CD4-positive, alpha-beta T cell treated with Interleukin-21 for 1 hour (primary cell): ENCODE data around the gene C6orf89.
A peak's percentile ranks its signal among the peaks of the same experiment; 100 is the strongest.

Source experiments
- DNase-seq: peaks from one replicate; pipeline ENCODE4 v3.0.0-alpha.2; 2020

The C6orf89 gene

GRCh38 chr6:36853325-36853724 lies 32.4 kb upstream of the C6orf89 start:
- DNase-seq: peak; percentile 13

- DNase-seq: no peak
Measured at GRCh38 chr6:36855750-36856149, 30.0 kb upstream of the C6orf89 start.

- DNase-seq: no peak
Measured at GRCh38 chr6:36856277-36856676, 29.5 kb upstream of the C6orf89 start.

DNA sequence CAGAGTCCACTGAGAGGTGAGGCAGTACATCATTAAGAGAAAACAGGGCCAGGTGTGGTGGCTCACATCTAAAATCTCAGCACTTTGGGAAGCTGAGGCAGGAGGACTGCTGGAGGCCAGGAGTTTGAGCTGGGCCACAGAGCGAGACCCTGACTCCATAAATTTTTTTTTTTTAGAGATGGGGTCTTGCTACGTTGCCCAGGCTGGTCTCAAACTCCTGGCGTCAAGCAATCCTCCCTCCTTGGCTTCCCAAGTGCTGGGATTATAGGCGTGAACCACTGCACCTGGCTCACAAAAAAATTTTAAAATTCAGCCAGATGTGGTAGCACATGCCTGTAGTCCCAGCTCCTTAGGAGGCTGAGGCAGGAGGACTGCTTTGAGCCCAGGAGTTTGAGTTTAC lies 28.4 kb upstream of the C6orf89 start:
- no peak for DNase-seq

- no peak for DNase-seq
Measured at GRCh38 chr6:36858407-36858981, 27.3 kb upstream of the C6orf89 start.

DNA sequence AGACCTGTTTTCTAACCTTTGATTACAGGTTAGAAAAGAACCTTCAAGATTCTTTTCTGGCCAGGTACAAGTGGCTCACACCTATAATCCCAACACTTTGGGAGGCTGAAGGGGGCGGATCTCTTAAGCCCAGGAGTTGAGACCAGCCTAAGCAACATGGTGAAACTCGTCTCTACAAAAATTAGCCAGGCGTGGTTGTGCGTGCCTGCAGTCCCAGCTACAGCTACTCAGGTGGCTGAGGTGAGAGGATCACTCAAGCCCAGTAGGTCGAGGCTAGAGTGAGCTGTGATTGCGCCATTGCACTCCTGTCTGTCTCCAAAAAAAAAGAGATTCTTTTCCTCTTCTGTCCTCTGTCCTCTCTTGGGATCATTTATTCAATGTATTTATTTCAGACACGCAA lies 25.6 kb upstream of the C6orf89 start:
- no peak for DNase-seq

DNA sequence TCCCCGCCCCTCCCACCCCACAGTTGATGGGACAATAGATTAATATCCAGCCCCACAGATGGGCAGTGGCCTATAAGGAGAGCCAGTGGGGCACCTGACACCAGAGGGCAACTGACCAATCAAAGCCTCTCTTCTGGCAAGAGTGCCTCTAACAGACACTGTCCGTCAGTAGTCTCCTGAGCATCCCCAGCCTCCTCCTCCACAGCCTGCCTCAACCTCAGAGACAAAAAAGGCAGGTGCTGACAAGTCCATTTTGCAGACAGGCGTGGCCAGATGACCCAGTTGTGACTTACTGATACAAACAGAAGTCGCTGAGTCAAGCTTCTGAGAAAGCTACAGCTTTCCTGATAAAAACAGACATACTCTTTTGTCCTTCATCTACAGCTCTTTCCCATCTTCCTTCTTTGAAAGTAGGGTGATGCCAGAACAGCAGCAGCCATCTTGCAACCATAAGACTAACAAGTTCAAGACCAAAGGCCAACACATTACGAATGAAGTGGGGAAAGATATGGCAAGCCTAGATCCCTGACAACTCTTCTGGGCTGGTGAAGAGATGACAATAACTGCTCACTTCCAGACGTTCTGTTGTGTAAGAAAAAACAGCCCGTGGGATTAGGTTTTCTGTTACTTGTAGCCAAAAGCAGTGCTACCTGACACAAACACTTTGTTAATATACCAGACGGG lies 23.4 kb upstream of the C6orf89 start:
- DNase-seq: no peak

DNA sequence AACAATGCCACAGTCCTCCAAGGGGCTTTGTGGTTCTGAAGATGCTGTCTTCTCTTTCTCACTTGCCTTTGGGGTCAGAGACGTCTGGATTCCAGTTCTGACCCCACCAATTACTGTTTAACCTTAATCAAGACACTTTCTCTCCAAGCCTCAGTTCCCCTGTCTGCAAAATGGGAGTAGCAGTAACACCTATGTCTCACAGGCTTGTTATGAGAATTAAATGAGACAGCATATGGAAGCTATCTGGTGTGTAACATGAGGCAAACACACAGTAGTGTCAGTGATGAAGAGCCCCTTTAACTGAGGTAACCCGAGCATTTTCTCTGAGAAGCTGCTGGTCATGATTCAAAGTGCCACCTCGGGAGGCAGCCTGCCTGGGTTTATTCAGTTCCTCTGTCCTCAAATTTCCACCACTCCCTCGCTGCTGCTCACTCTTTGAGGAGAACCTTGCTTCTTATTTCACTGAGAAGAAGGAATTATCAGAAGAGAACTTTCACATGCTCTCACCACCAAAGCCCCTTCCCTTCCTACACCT lies 22.8 kb upstream of the C6orf89 start:
- DNase-seq: no peak

- DNase-seq: no peak
Measured at GRCh38 chr6:36863670-36864540, 21.8 kb upstream of the C6orf89 start.

DNA sequence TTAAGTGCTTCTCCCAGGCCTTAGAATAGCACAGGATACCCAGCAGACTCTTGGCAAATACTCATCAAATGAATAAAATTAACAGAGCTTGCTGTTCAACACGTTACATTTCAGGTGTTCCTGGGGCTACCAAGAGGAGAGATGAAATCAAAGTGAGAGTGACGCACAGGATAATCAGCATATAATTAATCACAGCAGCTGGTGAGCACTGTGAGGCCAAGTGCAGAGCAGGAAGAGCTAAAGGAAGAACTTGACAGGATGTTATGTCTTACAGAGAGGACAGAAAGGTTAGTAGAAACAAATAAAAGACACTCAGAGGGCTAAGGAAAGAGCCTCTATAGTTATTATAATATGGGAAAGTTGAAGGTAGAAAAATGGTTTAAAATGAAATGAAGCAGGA lies 19.9 kb upstream of the C6orf89 start:
- peak; percentile 13 for DNase-seq

DNA sequence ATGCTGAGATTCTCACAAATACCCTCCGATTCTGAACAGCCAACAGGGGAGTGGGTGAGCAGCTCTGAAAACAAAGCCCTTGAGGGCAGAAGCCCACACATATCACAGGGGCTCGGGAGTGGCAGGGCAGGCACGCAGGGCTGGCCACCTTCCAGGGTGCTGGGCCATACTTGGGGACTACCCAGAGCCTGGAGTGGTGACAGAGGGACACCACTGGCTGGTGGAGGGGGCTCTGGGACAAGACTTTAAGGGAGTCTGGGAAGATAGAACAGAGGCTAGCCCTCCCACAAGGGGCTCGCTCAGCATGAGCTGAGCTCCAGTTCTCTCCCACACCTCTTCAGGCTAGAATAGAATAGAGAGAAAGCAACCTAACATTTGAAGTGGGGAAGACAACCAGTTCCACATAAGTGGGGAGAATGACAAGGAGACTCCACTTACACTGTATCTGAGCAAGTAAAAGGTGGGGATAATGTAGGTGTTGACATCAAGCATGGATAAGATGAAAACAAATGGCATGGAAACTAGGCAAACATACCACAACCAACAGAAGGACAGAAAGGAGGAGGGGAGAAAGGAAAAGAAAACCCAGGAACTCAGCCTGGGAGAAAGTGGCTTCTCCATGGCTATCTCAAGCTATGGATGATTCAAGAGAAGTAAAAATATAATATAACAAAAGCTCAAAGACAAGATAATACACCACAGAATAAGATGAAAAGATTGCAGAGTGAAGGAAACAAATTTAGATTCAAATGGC lies 18.1 kb upstream of the C6orf89 start:
- DNase-seq: no peak

- no peak for DNase-seq
Measured at GRCh38 chr6:36871686-36872085, 14.1 kb upstream of the C6orf89 start.

DNA sequence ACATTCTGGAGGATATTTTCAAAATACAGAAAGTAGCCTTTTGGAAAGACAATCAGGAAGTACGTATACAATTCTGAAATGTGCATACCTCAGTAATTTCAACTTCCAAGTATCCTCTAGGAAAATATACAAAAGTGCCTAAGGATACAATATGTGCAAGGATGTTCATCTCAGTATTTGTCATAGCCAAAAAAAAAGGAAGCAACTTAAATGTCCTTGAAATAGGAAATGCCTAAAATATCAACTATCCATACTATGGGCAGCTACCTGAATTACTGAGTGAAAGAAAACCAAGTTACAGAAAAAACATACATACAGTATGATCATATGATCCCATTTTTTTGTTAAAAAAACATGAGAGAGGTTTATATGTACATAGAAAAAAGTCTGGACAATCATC lies 12.6 kb upstream of the C6orf89 start:
- no peak for DNase-seq

DNA sequence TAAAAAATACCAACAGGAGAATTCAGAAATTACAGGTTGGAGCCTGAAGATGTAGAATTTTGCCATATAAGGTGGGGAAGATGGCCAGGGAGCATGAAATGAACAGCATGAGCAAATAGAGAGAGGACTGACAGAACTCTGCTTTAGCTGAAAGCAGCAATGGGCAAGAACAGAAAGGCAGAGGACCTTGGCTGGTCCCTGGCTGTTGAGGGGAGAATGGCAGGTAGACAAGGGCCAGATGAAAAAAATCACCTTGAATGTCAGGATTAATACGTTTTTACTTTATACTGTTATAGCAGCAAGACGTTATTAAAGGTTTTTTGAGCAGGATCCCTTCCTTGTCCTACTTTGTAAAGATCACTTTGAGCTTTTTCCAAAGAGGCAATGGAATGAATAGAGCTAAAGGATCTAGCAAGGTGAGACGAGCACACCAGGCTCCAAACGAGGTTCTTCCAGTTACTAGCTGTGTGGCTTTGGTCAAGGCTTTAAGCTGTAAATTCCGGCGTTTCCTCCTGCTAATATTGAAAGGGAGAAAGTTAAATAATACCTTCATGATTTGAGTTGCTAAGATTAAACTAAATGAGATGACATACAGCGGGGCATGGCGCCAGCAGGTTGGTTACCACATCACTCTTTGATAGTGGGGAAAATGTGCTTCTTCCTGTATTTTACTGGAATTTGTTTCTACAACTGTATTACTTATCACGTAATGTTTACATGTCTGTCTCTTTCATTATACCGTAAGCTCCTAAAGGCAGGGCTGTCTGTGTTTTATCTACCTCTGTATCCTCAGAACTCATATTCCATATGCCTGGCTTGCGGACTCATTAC lies 11.9 kb upstream of the C6orf89 start:
- peak; percentile 14 for DNase-seq

DNA sequence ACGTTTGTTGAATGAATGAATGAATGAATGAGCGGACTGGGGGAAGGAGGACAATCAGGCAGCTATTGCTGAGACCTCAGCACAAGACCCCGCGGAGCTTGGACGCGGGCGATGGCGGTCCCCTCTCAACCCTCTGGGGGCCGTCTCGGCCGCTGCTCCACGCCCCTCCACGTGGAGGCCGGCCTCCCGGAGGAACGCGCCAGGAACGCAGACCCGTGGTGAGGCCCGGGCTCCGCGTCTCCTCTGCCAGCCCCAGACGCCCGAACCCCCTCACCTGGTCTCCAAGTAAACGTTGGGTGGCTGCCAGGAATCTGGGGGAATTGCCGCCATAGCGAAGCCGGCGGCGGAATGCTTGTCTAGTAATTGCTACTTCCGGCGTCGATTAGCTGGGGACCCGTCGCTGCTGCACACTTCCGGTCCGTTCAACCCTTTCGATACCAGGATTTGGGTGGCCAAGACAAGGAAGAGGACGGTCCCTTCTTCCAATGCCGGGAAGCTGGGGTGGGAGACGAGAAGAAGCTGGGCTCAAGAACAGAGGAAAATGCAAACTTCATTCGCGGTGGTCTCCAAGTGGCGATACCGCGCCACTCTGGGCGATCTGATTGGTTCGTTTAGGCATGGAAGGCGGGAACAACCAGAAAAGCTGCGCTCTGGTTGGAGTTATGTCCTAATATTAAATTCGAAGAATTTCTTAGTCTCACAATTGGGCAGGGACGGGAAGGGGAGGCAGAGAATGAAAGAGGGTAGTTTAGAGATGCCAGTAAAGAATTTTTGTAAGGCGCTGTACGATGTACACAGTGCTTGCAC lies 11.1 kb upstream of the C6orf89 start, which contains the start of gene PPIL1:
Gene PPIL1 (minus strand): TSS at position 361 of the 807 bp plus-strand sequence. CDS start 31 bp downstream, at position 330.
- peak; percentile 90 for DNase-seq

- no peak for DNase-seq
Measured at GRCh38 chr6:36875250-36875633, 10.5 kb upstream of the C6orf89 start.

DNA sequence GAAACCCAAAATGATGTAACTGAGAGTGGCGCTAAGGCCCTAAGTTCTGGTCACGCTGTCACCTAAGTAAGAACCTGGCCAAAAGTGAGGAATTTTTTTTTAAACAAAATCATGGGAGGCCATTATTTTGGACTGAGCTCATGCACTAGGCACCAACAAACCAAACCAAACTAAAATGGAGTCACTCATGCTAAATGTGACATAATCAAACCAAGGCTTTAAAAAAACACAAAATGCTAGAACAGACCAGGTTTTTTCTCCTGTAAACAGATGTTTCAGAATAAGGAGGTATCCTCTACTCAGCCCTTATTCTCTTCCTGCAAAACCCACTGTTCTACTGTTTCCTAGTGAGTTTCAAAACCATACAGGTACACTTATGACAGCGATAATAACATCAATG lies 1.1 kb upstream of the C6orf89 start:
- DNase-seq: no peak

DNA sequence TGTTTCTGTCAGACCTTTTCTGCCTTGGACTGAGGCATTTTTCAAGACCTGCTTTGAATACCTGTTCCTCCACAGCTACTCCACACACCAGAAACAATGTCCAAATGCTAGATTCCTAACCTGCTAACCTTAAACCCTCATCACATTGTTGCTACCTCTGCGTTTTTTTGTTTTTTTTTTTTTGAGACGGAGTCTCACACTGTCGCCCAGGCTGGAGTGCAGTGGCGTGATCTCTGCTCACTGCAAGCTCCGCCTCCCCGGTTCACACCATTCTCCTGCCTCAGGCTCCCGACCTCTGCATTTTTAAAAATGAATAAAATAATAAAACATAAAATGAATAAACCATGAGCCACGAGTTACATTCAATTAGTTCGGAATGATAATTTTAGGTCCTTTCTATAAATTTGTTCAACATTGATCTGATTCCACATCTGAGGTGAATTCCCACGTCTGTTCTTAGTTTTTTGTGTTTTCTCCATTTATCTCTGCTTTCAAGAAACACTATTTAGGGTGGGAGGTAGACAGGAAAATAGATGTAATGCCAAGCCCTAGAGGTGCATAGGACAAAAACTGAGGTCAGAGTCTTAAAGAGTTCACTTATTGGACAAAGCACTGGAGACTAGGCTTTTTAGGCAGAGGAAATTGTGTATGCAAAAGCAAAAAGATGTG lies 1.3 kb downstream of the C6orf89 start:
- DNase-seq: no peak

DNA sequence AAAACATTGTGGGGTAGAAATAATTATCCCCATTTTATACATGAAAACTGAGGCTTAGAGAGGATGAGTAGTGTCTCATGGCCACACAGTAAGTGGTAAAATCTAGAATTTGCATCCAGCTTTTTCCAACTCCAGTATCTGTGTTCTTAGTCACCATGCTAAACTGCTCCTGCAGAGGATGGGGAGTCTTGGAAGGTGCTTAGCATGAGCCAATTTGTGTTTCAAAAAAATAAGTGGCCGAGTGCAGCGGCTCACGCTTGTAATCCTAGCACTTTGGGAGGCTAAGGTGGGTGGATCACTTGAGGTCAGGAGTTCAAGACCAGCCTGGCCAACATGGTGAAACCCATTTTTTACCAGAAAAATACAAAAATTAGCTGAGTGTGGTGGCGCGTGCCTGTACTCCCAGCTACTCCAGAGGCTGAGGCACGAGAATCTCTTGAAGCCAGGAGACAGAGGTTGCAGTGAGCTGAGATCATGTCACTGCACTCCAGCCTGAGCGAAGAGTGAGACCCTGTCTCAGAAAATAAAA lies 2.4 kb downstream of the C6orf89 start:
- DNase-seq: no peak
